Suprapubic skin (tissue), 4 donors: ENCODE measurements around the gene IL23R. TPM values are rescaled to one million over a fixed set of nuclear protein-coding genes. Genes with fewer than 3 reads are reported as not detected.

Experiments
- DNase-seq, 2 donors: peaks; one replicate each; pipeline ENCODE4 v3.0.0-alpha.2; 2019; ENCODE audit warnings: low spot score in 2 of 2
- H3K27ac ChIP-seq: fragments of 200-600 bp; sonication (generic); one replicate; pipeline ENCODE4 v1.5.1; 2019
- H3K27me3 ChIP-seq: fragments of 200-600 bp; sonication (generic); one replicate; pipeline ENCODE4 v1.5.1; 2019
- H3K36me3 ChIP-seq: fragments of 200-600 bp; sonication (generic); one replicate; pipeline ENCODE4 v1.5.1; 2019
- H3K4me1 ChIP-seq: fragments of 200-600 bp; sonication (generic); one replicate; pipeline ENCODE4 v1.5.1; 2019
- H3K4me3 ChIP-seq: fragments of 200-600 bp; sonication (generic); one replicate; pipeline ENCODE4 v1.5.1; 2019; ENCODE audit warnings: mild to moderate bottlenecking
- H3K9me3 ChIP-seq: fragments of 200-600 bp; sonication (generic); one replicate; pipeline ENCODE4 v1.5.1; 2019
- EP300 ChIP-seq: sonication (generic); formaldehyde crosslinking; IDR thresholded peaks from one replicate; pipeline ENCODE4 v1.6.1; 2017; ENCODE audit warnings: antibody characterized with exemption
- POLR2A ChIP-seq, 2 donors: fragments of 450-650 bp; IDR thresholded peaks; one replicate each; pipeline ENCODE4 v1.6.1; 2017; ENCODE audit warnings: antibody characterized with exemption in 2 of 2, mild to moderate bottlenecking in 2 of 2, moderate library complexity in 2 of 2
- POLR2AphosphoS5 ChIP-seq, 3 donors: sonication (generic); formaldehyde crosslinking; IDR thresholded peaks; one replicate each; pipeline ENCODE4 v1.6.1; 2017; ENCODE audit warnings: antibody characterized with exemption in 3 of 3
- WGBS: methylation state at CpG from one replicate; pipeline ENCODE4 v1.1.5; 2018; 5-methylcytosine and 5-hydroxymethylcytosine counted together
- total RNA-seq, 4 donors: library from RNA; depleted of rRNA; stranded (reverse); fragments of >200 nt; gene quantifications; one replicate each; pipeline ENCODE4 v1.1.0, GENCODE V29; 2016
- TF ChIP-seq, protein P1 (sequence below), 2 donors: fragments of 200-600 bp in 1 of 2; fragments of 450-650 bp in 1 of 2; sonication (generic) in 1 of 2; IDR thresholded peaks; one replicate each; pipeline ENCODE4 v1.5.1; 2016 to 2019; ENCODE audit warnings: antibody characterized with exemption in 2 of 2, mild to moderate bottlenecking in 1 of 2, moderate library complexity in 1 of 2

The IL23R gene
- total RNA-seq = not detected

DNA sequence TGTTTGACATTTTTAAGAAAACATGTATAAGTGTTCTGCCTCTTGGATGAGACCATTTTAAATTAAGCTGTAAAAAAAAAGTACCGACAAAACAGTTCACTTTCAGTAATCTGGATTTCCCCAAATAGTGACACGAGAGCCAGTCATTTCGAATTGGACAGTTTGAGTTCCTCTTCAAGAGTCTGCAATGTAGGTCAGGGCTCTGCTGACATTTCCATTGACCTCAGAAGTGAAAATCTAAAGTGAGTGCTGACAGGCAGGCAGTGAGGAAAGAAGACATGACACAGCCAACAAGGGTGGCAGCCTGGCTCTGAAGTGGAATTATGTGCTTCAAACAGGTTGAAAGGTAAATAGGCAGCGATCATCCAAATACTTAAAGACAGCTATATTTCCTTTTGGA is at the start of gene IL23R:
Gene IL23R, plus strand, starts transcription at position 259 of the 400 bp plus-strand sequence. CDS start 1,667 bp downstream, outside the sequence.
- H3K4me3 ChIP-seq = no peak within 1 kb of the TSS
- DNase-seq = no peak
- H3K9me3 ChIP-seq = no peaks in the 10 kb centered on the region
- no peaks in the 10 kb centered on the region for H3K4me1 ChIP-seq
- no peaks in the 10 kb centered on the region for H3K36me3 ChIP-seq
- 78% methylated on average over 4 of the region's 4 CpGs for WGBS
- H3K27me3 ChIP-seq = no peaks in the 10 kb centered on the region
- TF ChIP-seq EP300 = no peak
- TF ChIP-seq, protein P1, sequence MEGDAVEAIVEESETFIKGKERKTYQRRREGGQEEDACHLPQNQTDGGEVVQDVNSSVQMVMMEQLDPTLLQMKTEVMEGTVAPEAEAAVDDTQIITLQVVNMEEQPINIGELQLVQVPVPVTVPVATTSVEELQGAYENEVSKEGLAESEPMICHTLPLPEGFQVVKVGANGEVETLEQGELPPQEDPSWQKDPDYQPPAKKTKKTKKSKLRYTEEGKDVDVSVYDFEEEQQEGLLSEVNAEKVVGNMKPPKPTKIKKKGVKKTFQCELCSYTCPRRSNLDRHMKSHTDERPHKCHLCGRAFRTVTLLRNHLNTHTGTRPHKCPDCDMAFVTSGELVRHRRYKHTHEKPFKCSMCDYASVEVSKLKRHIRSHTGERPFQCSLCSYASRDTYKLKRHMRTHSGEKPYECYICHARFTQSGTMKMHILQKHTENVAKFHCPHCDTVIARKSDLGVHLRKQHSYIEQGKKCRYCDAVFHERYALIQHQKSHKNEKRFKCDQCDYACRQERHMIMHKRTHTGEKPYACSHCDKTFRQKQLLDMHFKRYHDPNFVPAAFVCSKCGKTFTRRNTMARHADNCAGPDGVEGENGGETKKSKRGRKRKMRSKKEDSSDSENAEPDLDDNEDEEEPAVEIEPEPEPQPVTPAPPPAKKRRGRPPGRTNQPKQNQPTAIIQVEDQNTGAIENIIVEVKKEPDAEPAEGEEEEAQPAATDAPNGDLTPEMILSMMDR (IDR thresholded peaks at IDR 0.05) = no peak
- no peak for TF ChIP-seq POLR2AphosphoS5 (IDR thresholded peaks at IDR 0.05)
- TF ChIP-seq POLR2A (IDR thresholded peaks at IDR 0.05) = no peak
- no peak within 1 kb of the TSS for H3K27ac ChIP-seq

DNA sequence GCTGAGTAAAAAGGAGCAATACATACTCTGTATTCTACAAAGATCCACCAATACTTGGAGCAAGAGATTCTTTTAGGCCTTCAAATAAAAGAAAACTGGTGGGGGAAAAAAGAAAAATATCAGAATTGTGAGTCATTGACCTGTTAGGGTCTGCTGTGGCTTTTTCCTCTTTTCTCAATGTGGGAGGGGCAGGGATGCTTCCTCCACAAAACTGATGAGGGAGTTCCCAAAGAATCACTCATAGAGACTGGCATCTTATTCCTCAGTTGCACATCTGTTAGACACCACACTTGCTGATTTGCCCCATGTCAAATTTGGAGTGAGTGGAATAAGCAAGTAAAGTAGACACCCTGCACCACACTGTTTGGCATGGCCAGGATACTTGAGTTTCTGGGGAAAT is 48.1 kb upstream of the IL23R start:
- no peaks in the 10 kb centered on the region for H3K4me1 ChIP-seq
- H3K36me3 ChIP-seq = no peaks in the 10 kb centered on the region
- TF ChIP-seq POLR2A (IDR thresholded peaks at IDR 0.05) = no peak
- TF ChIP-seq, protein P1 (IDR thresholded peaks at IDR 0.05) = no peak
- TF ChIP-seq POLR2AphosphoS5 (IDR thresholded peaks at IDR 0.05) = no peak
- TF ChIP-seq EP300 = no peak

GRCh38 chr1:67118646-67119045 is 47.6 kb upstream of the IL23R start:
- DNase-seq = no peak
- no peaks in the 10 kb centered on the region for H3K27me3 ChIP-seq
- H3K4me3 ChIP-seq = no peak overlapping the region
- WGBS = 50% methylated on average over 3 of the region's 3 CpGs
- H3K27ac ChIP-seq = no peak overlapping the region
- H3K9me3 ChIP-seq = peaks cover 4% of the 10 kb centered on the region
- TF ChIP-seq POLR2A (IDR thresholded peaks at IDR 0.05) = no peak
- TF ChIP-seq EP300 = no peak
- no peak for TF ChIP-seq POLR2AphosphoS5 (IDR thresholded peaks at IDR 0.05)
- TF ChIP-seq, protein P1 (IDR thresholded peaks at IDR 0.05) = no peak
- H3K4me1 ChIP-seq = no peaks in the 10 kb centered on the region
- H3K36me3 ChIP-seq = no peaks in the 10 kb centered on the region

More for the DNA sequence above, 48.1 kb upstream of the IL23R start:
- Histone ChIP-seq H3K27ac (no peak overlapping the region), H3K4me3 (no peak overlapping the region), H3K27me3 (no peaks in the 10 kb centered on the region), H3K9me3 (peaks cover 4% of the 10 kb centered on the region)
- no peak for DNase-seq

DNA sequence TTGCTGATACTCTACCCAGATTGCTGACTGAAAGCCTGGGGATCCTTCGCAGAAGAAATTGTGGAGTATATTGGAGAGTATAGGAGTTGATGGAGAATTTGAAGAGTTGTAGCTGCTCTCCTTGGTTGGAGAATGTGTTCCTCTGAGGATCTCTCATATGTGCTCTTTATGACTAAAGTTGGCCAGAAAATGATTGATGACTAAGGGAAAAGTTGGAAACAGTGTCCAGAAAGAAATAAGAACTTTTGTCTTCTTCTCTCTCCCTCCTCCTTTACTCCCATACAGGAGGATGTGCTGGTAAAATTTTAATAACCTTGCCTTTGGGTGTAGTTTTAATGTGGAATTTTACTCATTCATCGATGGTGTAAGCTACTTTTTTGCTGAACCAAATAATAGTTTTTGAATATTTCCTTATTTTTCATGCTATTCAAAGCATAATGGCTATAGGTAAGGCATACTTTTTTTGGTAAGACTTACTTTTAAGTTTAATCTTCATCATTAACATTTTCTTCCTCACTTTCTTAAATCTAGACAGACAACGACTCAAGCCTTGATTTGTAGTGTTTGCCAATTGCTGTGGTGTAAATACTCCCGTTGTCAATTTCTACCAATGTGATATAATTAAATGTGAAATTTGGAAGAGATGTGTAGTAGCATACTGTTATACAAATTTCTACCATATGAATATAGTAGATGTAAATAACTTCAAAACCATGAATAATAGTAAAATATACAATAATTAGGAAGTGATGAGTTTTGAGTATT is 45.2 kb upstream of the IL23R start:
- no peak for DNase-seq
- 79% methylated on average over 4 of the region's 4 CpGs for WGBS
- Histone ChIP-seq H3K4me1 (no peaks in the 10 kb centered on the region), H3K9me3 (no peaks in the 10 kb centered on the region), H3K4me3 (no peak overlapping the region), H3K27ac (no peak overlapping the region), H3K27me3 (no peaks in the 10 kb centered on the region), H3K36me3 (no peaks in the 10 kb centered on the region)
- TF ChIP-seq EP300 (no peak), POLR2A (IDR thresholded peaks at IDR 0.05) (no peak)
- TF ChIP-seq, protein P1 (IDR thresholded peaks at IDR 0.05) = no peak

DNA sequence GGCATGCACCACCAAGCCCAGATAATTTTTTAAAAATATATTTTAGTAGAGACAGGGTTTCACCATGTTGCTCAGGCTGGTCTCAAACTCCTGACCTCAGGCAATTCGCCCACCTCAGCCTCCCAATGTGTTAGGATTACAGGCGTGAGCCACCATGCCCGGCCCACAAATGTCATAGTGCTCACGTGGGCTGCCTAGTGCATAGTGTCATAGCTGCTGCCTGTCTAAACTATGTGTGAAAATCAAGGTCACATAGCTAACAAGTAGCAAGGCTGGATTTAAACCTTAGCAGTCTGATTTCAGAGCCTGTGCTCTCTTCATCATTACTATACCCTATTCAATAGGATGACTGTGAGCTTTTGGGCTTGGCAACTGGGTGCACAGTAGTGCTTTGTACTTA is 41.8 kb upstream of the IL23R start:
- no peak overlapping the region for H3K4me3 ChIP-seq
- no peaks in the 10 kb centered on the region for H3K4me1 ChIP-seq
- H3K9me3 ChIP-seq = no peaks in the 10 kb centered on the region
- no peak for DNase-seq
- no peak overlapping the region for H3K27ac ChIP-seq
- H3K27me3 ChIP-seq = no peaks in the 10 kb centered on the region
- no peaks in the 10 kb centered on the region for H3K36me3 ChIP-seq
- 94% methylated on average over 4 of the region's 4 CpGs for WGBS
- TF ChIP-seq EP300 (no peak), POLR2A (IDR thresholded peaks at IDR 0.05) (no peak), POLR2AphosphoS5 (IDR thresholded peaks at IDR 0.05) (no peak)
